Skeletal muscle tissue (tissue), 4 donors: Measurements from ENCODE around the gene OR5H2. TPM values are rescaled to one million over a fixed set of nuclear protein-coding genes. Genes with fewer than 3 reads are reported as not detected.

Source experiments
- H3K27ac ChIP-seq: one replicate; pipeline ENCODE4 v1.7.0; 2013; ENCODE audit warnings: mild to moderate bottlenecking, low read depth, low read length, inconsistent platforms
- H3K27me3 ChIP-seq, 3 donors: one replicate each; pipeline ENCODE4 v1.7.0; 2013; ENCODE audit warnings: low read length in 3 of 3; ENCODE audit not compliant: control insufficient read depth in 3 of 3, insufficient read depth in 3 of 3
- H3K36me3 ChIP-seq, 3 donors: one replicate each; pipeline ENCODE4 v1.7.0; 2013; ENCODE audit warnings: low read length in 3 of 3; ENCODE audit not compliant: control insufficient read depth in 3 of 3, insufficient read depth in 3 of 3
- H3K4me1 ChIP-seq, 3 donors: one replicate each; pipeline ENCODE4 v1.7.0; 2013; ENCODE audit warnings: low read length in 3 of 3, mild to moderate bottlenecking in 3 of 3; ENCODE audit not compliant: control insufficient read depth in 3 of 3, insufficient read depth in 3 of 3
- H3K4me3 ChIP-seq, 3 donors: one replicate each; pipeline ENCODE4 v1.7.0; 2013; ENCODE audit warnings: low read length in 3 of 3
- H3K9ac ChIP-seq, 3 donors: one replicate each; pipeline ENCODE4 v1.7.0; 2013; ENCODE audit warnings: low read length in 3 of 3, mild to moderate bottlenecking in 3 of 3, moderate library complexity in 2 of 3, low read depth in 1 of 3
- H3K9me3 ChIP-seq, 3 donors: one replicate each; pipeline ENCODE4 v1.7.0; 2013; ENCODE audit warnings: low read length in 3 of 3; ENCODE audit not compliant: control insufficient read depth in 3 of 3
- total RNA-seq: library from RNA; depleted of rRNA; stranded (reverse); fragments of >200 nt; gene quantifications from one replicate; pipeline ENCODE4 v1.2.3, GENCODE V29; 2014
- donor health status: Osteomylitis.

OR5H2 gene
- total RNA-seq, 1 donor from 2014 or later = not detected

- Histone ChIP-seq H3K27ac (no peak overlapping the region), H3K9ac (no peak overlapping the region), H3K4me3 (no peak overlapping the region), H3K4me1 (no peaks in the 10 kb centered on the region), H3K36me3 (no peaks in the 10 kb centered on the region), H3K9me3 (no peaks in the 10 kb centered on the region), H3K27me3 (peaks cover 0 to 4% (median 0%) of the 10 kb centered on the region in 3 donors)
Measured at GRCh38 chr3:98328933-98329332, 46.6 kb downstream of the OR5H2 start.

- no peak overlapping the region for H3K9ac ChIP-seq
- H3K4me3 ChIP-seq = no peak overlapping the region
- H3K4me1 ChIP-seq = no peaks in the 10 kb centered on the region
- H3K36me3 ChIP-seq = no peaks in the 10 kb centered on the region
- peaks cover 0 to 4% (median 0%) of the 10 kb centered on the region in 3 donors for H3K27me3 ChIP-seq
- no peak overlapping the region for H3K27ac ChIP-seq
- H3K9me3 ChIP-seq = no peaks in the 10 kb centered on the region
Measured at GRCh38 chr3:98329392-98330124, 47.3 kb downstream of the OR5H2 start.

GRCh38 chr3:98331329-98331728 is 49.0 kb downstream of the OR5H2 start:
- Histone ChIP-seq H3K9ac (no peak overlapping the region), H3K27ac (no peak overlapping the region), H3K9me3 (no peaks in the 10 kb centered on the region), H3K27me3 (peaks cover 0 to 4% (median 0%) of the 10 kb centered on the region in 3 donors), H3K36me3 (no peaks in the 10 kb centered on the region), H3K4me3 (no peak overlapping the region), H3K4me1 (no peaks in the 10 kb centered on the region)

Other genes with a start within 250 kb of the OR5H2 start
- not detected for gene GABRR3, start 247.2 kb upstream of the OR5H2 start, total RNA-seq
- gene OR5AC2, start 195.3 kb upstream of the OR5H2 start, total RNA-seq = not detected
- not detected for gene OR5H1, start 151.8 kb upstream of the OR5H2 start, total RNA-seq
- gene OR5H14, start 135.0 kb upstream of the OR5H2 start, total RNA-seq = not detected
- gene OR5H15, start 115.8 kb upstream of the OR5H2 start, total RNA-seq = not detected
- not detected for gene OR5H6, start 18.3 kb upstream of the OR5H2 start, total RNA-seq
- gene OR5K4, start 71.3 kb downstream of the OR5H2 start, total RNA-seq = not detected
- not detected for gene OR5K3, start 108.2 kb downstream of the OR5H2 start, total RNA-seq
- not detected for gene OR5K1, start 180.7 kb downstream of the OR5H2 start, total RNA-seq
- gene OR5K2, start 215.2 kb downstream of the OR5H2 start, total RNA-seq = not detected
- 63.7 TPM for gene CLDND1, start 240.4 kb downstream of the OR5H2 start, total RNA-seq
- not detected for gene GPR15, start 249.5 kb downstream of the OR5H2 start, total RNA-seq